ENCODE results near the gene RAPGEF4.

Gene RAPGEF4

GRCh38 chr2:172749388-172749787 is 13.7 kb downstream of the RAPGEF4 start:
- no peak for DNase-seq (ENCODE audit: low read depth, low spot score)
- POLR2A ChIA-PET = no interaction called here
- H3K4me3 ChIP-seq (ENCODE audit: low read depth, low read length) = no peak overlapping the region
- CTCF ChIA-PET = no interaction called here
- TF ChIP-seq CTCF (IDR thresholded peaks at IDR 0.05; ENCODE audit: insufficient read depth, low read length, missing control alignments) = no peak

- POLR2A ChIA-PET = no interaction called here
- no peak for DNase-seq (ENCODE audit: low read depth, low spot score)
- no peak for TF ChIP-seq CTCF (IDR thresholded peaks at IDR 0.05; ENCODE audit: insufficient read depth, low read length, missing control alignments)
- H3K4me3 ChIP-seq (ENCODE audit: low read depth, low read length) = no peak overlapping the region
- CTCF ChIA-PET = no interaction called here
Observed at GRCh38 chr2:172751564-172751963, 15.9 kb downstream of the RAPGEF4 start.

GRCh38 chr2:172753610-172754009 is 18.0 kb downstream of the RAPGEF4 start:
- CTCF ChIA-PET = no interaction called here
- POLR2A ChIA-PET = no interaction called here
- DNase-seq (ENCODE audit: low read depth, low spot score) = no peak
- H3K4me3 ChIP-seq (ENCODE audit: low read depth, low read length) = no peak overlapping the region
- no peak for TF ChIP-seq CTCF (IDR thresholded peaks at IDR 0.05; ENCODE audit: insufficient read depth, low read length, missing control alignments)

GRCh38 chr2:172759441-172759840 is 23.8 kb downstream of the RAPGEF4 start:
- no peak for DNase-seq (ENCODE audit: low read depth, low spot score)
- ChIA-PET POLR2A (no interaction called here), CTCF (interaction anchor here (0.9 kb wide), 1 partner anchor 47 kb away, joined by 3 read pairs; no protein-coding TSS in a partner anchor)
- no peak overlapping the region for H3K4me3 ChIP-seq (ENCODE audit: low read depth, low read length)
- no peak for TF ChIP-seq CTCF (IDR thresholded peaks at IDR 0.05; ENCODE audit: insufficient read depth, low read length, missing control alignments)

GRCh38 chr2:172761306-172761705 is 25.7 kb downstream of the RAPGEF4 start:
- no peak for TF ChIP-seq CTCF (IDR thresholded peaks at IDR 0.05; ENCODE audit: insufficient read depth, low read length, missing control alignments)
- ChIA-PET POLR2A (no interaction called here), CTCF (no interaction called here)
- no peak overlapping the region for H3K4me3 ChIP-seq (ENCODE audit: low read depth, low read length)
- no peak for DNase-seq (ENCODE audit: low read depth, low spot score)

- H3K4me3 ChIP-seq (ENCODE audit: low read depth, low read length) = no peak overlapping the region
- TF ChIP-seq CTCF (IDR thresholded peaks at IDR 0.05; ENCODE audit: insufficient read depth, low read length, missing control alignments) = no peak
- ChIA-PET CTCF (no interaction called here), POLR2A (no interaction called here)
- DNase-seq (ENCODE audit: low read depth, low spot score) = no peak
Observed at GRCh38 chr2:172762574-172762973, 26.9 kb downstream of the RAPGEF4 start.
